Myocyte (in vitro differentiated cells): Measurements from ENCODE around the gene SH3YL1. TPM values are rescaled to one million over a fixed set of nuclear protein-coding genes. Genes with fewer than 3 reads are reported as not detected.

Experiments used
- DNase-seq: peaks from one replicate; pipeline ENCODE4 v3.0.0-alpha.2; 2012; ENCODE audit warnings: low read depth
- total RNA-seq: library from RNA; depleted of rRNA; stranded (reverse); fragments of >200 nt; gene quantifications from 2 replicates; pipeline ENCODE4 v1.2.3, GENCODE V29; 2014

Gene SH3YL1
- total RNA-seq, 1 donor from 2014 or later = 48.7 TPM

GRCh38 chr2:282371-283263 lies 18.8 kb upstream of the SH3YL1 start:
- no peak for DNase-seq

- DNase-seq = no peak
Measured at GRCh38 chr2:281381-281780, 17.5 kb upstream of the SH3YL1 start.

GRCh38 chr2:280650-281110 lies 16.8 kb upstream of the SH3YL1 start:
- no peak for DNase-seq

GRCh38 chr2:279956-280649 lies 16.3 kb upstream of the SH3YL1 start:
- DNase-seq = no peak

GRCh38 chr2:279366-279765 lies 15.5 kb upstream of the SH3YL1 start:
- DNase-seq = no peak

GRCh38 chr2:278927-279320 lies 15.1 kb upstream of the SH3YL1 start:
- DNase-seq = no peak

GRCh38 chr2:278312-278926 lies 14.6 kb upstream of the SH3YL1 start:
- DNase-seq = no peak

- no peak for DNase-seq
Measured at GRCh38 chr2:275466-275865, 11.6 kb upstream of the SH3YL1 start.

- DNase-seq = no peak
Measured at GRCh38 chr2:274503-274902, 10.7 kb upstream of the SH3YL1 start.

GRCh38 chr2:273333-273732 lies 9.5 kb upstream of the SH3YL1 start:
- DNase-seq = no peak

GRCh38 chr2:271917-272316 lies 8.1 kb upstream of the SH3YL1 start:
- DNase-seq = no peak

- DNase-seq = no peak
Measured at GRCh38 chr2:270861-271260, 7.0 kb upstream of the SH3YL1 start.

GRCh38 chr2:269356-270030 lies 5.7 kb upstream of the SH3YL1 start:
- DNase-seq = no peak

- no peak for DNase-seq
Measured at GRCh38 chr2:268323-268722, 4.5 kb upstream of the SH3YL1 start.

GRCh38 chr2:264493-265468 lies 949 bp upstream of the SH3YL1 start, which contains the start of gene ACP1:
TSS of gene ACP1 (plus strand) at chr2:264947. CDS start at chr2:264965, 18 bp downstream.
- DNase-seq = peak; percentile 92

- DNase-seq = no peak
Measured at GRCh38 chr2:263022-263738, 652 bp downstream of the SH3YL1 start.

GRCh38 chr2:262117-262516 lies 1.7 kb downstream of the SH3YL1 start:
- no peak for DNase-seq

- DNase-seq = no peak
Measured at GRCh38 chr2:260507-261161, 3.2 kb downstream of the SH3YL1 start.

GRCh38 chr2:259789-260331 lies 4.0 kb downstream of the SH3YL1 start:
- no peak for DNase-seq
